Right hindlimb (tissue), 1 donor: Measurements from ENCODE around the gene RBM6.
A peak's percentile ranks its signal among the peaks of the same experiment; 100 is the strongest.
"Not testable (repeated sequence)": the region's sequence is repeated elsewhere in the genome, so short reads cannot be mapped to it uniquely, and the experiment has no call there.

Experiments
- DNase-seq: peaks from one replicate; pipeline ENCODE4 v3.0.0-alpha.2; 2018

The RBM6 gene

GRCh38 chr3:49939858-49940666 lies at the start of gene RBM6:
TSS of gene RBM6 (plus strand) at chr3:49940150. CDS start at chr3:49962642, 22,492 bp downstream.
- peak; percentile 98 for DNase-seq

- DNase-seq = no peak
Observed at GRCh38 chr3:49895791-49896190, 44.2 kb upstream of the RBM6 start.

DNA sequence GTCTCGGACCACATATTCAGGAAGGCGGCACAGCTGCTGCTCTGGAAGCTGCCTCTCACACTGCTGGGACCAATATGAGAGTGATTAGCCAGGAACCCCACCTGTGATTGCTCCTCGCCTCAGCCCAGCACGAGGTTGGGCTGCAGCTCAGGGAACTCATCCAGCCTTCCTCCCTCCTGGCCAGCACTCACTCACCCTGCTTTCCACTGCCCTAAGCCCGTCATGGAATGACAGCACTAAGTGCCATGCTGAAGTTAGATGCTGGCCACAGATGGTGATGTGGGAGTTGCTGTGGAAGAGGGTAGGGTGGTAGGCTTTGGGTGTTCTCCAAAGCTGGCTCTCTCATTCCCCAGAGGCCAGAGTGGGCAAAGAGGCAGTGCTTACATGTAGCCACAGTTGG lies 43.6 kb upstream of the RBM6 start:
- DNase-seq = no peak

DNA sequence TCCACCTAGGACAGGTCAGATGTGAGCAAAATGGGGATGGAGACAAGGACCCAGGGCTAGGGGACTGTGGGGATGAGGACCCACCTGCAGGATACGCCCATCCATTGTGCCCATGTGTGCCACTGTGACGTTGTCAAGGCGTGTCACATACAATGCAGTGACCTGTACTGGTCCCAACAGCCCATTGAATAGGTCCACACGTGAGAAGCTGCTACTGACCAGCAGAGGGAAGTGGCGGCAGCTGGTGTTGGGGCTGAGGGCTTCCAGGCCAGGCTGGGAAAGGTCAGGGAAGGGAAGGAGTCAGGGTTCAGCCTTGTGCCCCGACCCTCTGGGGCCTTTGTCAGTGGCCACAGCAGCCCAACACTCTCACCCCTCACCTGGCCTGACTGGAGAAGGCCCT lies 41.0 kb upstream of the RBM6 start:
- no peak for DNase-seq

DNA sequence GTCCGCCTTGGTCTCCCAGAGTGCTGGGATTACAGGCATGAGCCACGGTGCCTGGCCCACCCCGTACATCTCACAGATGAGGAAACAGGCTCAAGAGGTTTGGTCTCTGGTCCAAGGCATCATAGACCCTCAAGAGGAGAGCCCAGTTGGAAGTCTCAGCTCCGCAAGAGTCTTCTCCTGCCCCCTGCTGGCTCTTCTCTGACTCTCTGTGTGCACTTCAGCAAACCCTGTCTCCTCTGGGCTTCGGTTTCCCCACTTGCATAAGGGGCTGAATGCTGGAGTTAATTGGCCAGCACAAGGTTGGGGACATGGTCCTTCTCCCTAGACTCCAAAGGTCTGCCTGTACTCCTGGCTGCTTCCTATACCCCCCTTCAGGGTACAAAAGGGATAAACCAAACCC lies 40.1 kb upstream of the RBM6 start:
- DNase-seq = no peak

DNA sequence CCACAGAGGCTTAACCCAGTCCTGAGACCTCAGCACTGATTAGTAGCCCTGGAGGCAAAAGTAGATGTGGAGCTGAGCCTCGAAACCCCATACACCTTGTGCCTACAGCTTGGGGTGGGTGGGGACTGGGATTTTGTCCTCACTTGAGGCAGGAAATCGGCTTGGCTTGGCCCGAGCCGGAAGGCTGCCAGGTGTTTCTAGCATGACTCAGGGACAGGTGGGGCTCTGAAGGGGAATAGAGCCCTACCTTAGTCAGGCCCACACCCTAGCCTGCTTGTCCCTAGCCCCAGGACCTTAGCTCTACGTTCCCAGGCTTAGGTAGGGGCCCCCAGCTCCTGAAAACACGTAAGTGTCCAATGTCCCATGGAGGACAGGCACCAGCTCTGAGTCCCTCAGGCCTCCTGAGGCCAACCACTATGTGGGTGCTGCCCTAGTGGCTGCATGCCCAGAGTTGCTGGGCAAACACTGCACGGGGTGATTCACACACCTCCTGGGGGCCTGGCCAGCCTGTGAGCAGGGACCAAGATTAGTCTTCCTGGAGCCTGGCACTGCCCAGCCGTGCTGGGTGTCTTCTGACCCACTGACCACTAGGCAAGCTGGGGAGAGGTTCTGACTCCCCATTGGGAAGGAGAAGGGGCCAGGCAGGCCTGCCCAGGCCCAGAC lies 39.3 kb upstream of the RBM6 start:
- no peak for DNase-seq

DNA sequence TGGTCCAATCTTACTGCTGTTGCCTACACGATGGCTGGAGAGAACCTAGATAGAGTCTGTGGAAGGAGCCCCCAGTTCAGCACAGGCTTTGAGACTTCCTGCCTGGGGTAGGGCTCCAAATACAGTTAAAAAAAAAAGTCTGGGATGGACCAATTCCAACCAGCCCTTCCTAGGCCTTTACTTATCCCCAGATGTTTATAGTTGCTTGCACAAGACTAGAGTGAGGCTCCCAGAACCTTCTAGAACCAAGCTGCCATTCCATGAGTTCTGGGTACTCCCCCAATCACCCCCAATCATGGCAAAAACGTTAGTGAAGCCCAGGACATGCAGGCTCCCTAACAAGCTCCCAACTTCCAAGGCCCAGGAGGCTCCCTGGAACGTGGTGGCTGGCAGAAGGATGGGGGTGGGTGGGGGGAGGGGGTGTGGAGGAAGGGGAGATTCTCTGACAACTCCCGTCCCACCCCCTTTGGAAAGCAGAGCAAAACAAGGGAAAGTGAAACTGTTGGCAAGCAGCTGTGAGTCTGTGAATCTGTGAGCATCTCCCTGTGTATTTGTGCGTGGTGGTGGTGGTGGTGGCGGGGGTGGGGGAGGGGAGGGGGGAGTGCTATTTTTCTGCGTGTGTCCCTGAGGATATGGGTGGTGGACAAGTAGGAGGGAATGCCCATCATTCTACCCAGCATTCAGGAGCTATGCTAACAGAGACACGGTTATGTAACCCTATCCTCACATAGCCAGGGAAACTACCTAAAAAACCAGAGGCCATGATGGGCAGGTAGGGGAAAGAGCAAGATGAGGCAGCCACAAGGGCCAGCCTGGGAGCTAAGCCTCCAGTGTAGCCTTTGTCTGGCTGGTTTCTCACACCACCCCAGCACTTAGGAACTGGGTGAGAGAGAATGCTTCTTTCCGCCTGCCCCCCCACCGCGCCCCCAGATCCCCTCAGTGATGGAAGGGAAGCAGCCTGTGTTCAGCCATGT lies 38.3 kb upstream of the RBM6 start:
- DNase-seq = peak; percentile 48

DNA sequence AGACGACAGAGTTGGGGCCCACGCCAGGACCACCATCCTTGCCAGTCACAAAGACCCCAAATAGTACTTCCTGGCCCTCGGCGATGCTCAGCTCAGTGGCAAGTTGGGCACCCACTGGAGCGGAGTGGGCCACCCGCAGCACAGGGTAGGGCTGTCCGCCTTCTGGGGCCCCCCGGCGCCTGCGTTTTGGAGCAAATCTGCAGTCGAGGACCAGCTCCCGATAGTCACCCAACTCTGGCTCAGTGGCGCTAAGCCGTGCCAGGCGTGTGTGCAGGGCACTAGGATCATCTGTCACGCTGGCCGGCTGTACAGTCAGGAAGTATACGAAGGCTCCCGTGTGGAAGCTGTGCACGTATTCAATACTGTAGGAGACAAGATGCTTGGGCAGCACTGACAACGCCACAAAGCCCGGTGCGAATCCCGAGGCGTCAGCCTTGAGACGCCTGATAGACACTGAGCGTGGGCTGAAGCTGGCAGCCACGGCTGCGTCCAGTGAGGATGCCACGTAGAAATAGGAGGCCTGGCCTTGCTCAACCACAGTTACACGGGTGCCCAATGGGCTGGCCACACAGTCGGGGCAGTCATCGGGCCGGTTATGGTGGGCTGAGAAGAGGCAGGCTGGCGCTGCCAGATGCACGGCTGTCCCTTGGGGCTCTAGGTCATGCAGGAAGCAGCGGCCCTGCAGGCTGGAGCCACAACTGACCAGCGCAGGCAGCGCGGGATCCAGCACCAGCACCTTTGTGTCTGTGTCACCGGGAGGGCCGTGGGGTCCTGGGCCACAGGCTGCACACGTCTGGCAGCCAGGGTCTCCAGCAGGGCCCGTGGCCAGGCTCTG lies 37.2 kb upstream of the RBM6 start:
- no peak for DNase-seq

DNA sequence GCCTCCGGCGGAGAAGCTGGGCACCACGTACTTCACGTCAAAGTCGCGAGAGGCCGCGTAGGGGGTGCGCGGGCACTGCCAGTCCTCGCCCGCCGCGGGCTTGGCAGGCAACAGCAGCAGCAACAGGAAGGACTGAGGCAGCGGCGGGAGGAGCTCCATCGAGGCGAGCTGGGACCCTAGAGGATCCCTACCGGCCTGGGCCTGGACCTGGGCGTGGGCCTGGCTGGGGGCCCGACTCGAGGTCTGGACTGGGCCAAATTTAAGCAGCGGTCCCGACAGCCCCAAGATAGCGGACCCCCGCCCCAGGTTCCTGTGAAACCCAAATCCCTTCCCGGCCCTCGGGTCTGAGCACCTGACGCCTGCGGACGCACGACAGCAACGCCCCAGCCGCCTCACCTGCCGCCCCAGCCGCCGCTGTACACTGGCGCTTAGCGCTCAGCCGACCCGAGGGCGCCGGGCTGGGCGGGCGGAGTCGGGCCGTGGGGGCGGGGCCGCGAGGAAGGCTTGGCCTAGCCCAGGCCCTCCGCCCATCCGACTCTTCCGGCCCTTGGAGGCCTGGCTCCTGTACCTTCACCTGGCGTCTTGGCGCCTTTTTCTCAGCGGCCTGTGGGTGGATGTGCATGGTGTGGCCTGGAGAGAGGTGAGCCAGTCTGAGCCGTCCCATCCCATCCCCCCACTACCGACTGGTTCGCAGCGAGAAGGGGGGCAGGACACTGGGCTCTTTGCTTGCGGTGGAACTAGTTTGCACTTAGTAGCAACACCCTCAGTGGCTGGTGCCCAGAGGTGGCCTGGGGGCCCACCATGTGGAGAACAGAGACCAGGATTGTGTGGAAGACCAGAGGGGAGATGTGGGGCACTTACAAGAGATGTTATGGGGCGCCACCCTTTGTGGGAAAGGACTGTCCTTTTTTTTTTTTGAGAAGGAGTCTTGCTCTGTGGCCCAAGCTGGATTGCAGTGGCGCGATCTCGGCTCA lies 36.2 kb upstream of the RBM6 start, which contains the start of gene MST1R:
Gene MST1R, minus strand, starts transcription at position 423 of the 974 bp plus-strand sequence. Its CDS starts 264 bp downstream, at position 159.
- DNase-seq = peak; percentile 70

GRCh38 chr3:49904448-49904847 lies 35.5 kb upstream of the RBM6 start:
- not testable (repeated sequence) for DNase-seq

DNA sequence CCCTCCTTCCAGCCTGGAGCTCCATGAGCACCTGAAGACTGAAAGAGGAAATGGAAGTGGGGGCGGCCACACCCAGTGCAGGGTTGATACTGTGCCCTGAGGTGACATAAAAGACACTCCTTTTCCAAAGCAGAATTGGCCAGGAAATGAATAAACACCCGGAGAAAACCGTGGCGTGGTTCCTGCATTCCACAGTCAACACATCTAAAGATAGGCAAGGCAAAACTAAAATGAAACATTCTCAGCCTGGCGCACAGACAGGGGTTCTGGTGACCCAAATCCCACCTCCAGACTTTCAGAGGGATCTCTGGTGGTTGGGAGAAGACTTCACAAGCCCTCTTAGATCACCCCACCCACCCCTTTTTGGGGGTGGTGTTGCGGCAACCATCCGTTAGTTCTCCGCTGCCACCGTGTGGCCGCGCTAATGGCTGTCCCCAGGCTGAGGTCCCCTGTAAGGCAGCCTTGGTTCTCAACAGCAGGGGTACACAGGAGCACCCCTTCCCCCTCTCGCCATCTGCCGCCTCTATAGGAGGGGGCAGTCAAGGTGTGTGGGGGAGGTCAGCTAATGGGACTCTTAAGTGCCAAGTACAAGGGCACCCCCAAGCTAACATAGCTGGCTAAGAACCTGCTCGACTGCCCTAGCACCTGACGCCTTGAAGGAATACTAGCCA lies 33.7 kb upstream of the RBM6 start:
- DNase-seq = peak; percentile 64

DNA sequence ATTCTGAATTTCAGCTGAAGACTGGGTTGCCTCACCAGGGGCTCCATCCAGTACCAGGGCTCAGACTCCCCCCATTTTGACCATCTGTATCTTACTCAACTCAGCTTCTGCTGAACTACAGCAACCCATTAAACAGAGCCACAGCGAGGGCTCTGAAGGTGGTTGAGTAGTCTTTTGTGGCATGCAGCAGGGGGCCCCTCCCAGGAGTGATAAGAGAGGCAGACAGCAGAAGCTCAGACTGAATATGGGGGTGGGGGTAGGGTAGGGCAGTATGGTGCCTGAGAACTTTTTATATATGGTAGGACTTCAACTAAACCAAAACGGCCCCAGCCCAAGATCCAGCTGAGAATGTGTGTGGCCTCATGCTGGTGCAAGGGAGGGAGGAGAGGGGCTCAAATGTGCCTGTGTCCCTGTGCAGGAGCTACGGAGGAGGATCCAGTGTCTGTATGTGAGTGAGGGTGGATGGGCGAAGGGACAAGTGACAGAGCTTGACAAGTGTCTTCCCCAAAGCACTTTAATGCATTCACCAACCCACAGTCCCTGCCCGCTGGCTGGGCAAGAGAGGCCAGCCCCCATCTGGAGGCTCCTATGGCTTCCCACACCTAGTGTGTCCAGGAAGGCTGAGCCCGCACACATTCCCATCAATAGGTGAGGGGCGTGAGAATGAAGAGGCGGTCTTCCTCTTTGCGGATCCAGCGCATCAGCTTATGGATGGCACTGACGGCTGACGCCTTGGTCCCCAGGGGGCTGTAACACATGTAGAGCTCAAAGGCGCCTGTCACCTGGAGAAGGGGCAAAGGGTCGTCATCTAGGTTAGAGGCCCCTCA lies 31.4 kb upstream of the RBM6 start:
- DNase-seq = no peak

GRCh38 chr3:49910409-49911123 lies 29.4 kb upstream of the RBM6 start:
- no peak for DNase-seq

GRCh38 chr3:49911124-49911420 lies 28.9 kb upstream of the RBM6 start:
- DNase-seq = no peak

- no peak for DNase-seq
Observed at GRCh38 chr3:49911611-49912010, 28.3 kb upstream of the RBM6 start.

GRCh38 chr3:49912881-49913281 lies 27.1 kb upstream of the RBM6 start:
- no peak for DNase-seq

GRCh38 chr3:49914906-49915305 lies 25.0 kb upstream of the RBM6 start:
- DNase-seq = no peak

- DNase-seq = no peak
Observed at GRCh38 chr3:49916686-49917085, 23.3 kb upstream of the RBM6 start.
